ENCODE results near the gene FGD6. TPM values are rescaled to one million over a fixed set of nuclear protein-coding genes. Genes with fewer than 3 reads are reported as not detected.
A peak's percentile ranks its signal among the peaks of the same experiment; 100 is the strongest.

Gene FGD6
- total RNA-seq, 6 experiments from 2014 or later = 3.5 to 7.8 (median 5.1) TPM

DNA sequence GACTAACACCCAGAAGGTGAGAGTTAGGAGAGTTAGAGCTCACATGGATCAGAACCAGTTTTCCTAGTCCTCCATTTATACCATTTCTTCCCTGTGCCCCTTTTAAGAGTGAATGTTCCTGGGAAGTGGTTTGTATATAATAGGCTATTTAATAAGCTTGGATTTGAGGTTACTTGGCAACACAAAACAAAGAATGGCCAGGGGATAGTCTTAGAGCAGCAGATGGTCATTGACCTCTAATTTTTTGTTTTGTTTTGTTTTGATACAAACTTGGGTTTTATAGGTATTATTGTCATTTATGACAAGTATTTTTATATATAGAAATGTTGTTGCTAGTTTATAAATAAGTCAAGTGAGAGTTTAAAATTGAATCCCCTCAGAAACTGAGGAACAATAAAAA, 36.1 kb upstream of the FGD6 start:
- intact Hi-C loops (cut with DNase I) = no loop called here
- H3K27me3 ChIP-seq = no peaks in the 10 kb centered on the region
- DNase-seq (no peak), ATAC-seq (no peak)
- H3K9me3 ChIP-seq = no peaks in the 10 kb centered on the region
- no peak overlapping the region for H3K4me3 ChIP-seq
- peaks cover 0 to 4% (median 0%) of the 10 kb centered on the region in 4 donors for H3K4me1 ChIP-seq
- no peak for TF ChIP-seq CTCF (IDR thresholded peaks at IDR 0.05)
- no peak for TF ChIP-seq POLR2A (IDR thresholded peaks at IDR 0.05)
- no peak overlapping the region for H3K27ac ChIP-seq
- peaks cover 0 to 45% (median 3%) of the 10 kb centered on the region in 4 donors for H3K36me3 ChIP-seq

DNA sequence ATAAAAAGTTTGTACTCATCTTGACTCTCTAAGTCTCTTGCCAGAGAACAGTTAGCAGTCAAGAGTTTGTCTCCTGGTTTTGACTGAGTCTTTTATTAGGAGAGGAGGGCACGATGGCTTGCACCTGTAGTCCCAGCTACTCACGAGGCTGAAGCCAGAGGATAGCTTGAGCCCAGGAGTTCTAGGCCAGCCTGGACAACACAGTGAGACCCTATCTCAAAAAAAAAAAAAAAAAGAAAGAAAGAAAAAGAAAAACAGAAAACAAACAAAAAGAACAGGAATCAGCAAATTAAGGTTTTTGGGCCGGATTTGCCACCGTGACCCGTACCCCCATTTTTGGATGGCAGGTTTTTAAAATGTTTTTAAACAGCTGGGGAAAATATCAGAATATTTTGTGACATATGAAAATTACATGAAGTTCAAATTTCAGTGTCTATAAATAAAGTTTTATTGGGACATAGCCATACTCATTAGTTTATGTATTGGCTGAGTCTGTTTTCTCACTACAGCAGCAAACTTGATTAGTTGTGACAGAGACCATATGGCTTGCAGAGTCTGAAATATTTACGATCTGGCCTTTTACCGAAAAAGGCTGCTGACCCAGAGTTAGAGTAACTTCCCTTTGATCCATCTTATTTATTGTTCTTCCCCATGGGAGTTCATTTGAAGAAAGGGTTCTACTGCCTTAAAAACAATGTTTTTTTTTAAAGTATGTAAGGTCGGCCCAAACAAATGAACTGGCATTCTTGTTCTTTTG, 31.5 kb upstream of the FGD6 start:
- Histone ChIP-seq H3K4me3 (no peak overlapping the region), H3K4me1 (peaks cover 0 to 4% (median 0%) of the 10 kb centered on the region in 4 donors), H3K9me3 (no peaks in the 10 kb centered on the region), H3K36me3 (peaks cover 0 to 8% (median 3%) of the 10 kb centered on the region in 4 donors), H3K27ac (no peak overlapping the region), H3K27me3 (no peaks in the 10 kb centered on the region)
- DNase-seq (no peak), ATAC-seq (no peak)
- intact Hi-C loops (cut with DNase I) = no loop called here
- 88% methylated on average over 8 of the region's 8 CpGs for WGBS (ENCODE audit: insufficient coverage, low coverage, low lambda C conversion rate, missing lambda C conversion rate)
- TF ChIP-seq POLR2A (IDR thresholded peaks at IDR 0.05) = no peak

DNA sequence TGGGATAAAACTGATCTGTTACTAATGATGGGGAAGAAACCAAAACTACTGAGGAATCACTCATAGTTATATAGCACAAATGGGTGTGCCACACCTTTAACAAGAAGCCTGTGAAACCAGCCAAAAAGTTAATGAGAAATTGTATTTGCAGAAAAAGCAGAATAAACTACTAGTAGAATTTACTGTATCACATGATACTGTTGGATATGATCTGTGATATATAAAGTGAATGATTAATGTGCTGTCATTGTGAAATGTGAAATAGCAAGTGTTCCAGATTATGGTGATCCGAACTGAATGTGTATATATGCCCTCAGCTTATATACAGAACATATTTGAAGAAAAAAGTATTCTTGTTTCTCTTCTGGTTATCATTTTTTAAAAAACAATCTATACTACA, 30.8 kb upstream of the FGD6 start:
- Histone ChIP-seq H3K36me3 (peaks cover 0 to 8% (median 1%) of the 10 kb centered on the region in 4 donors), H3K4me1 (peaks cover 0 to 4% (median under 1%) of the 10 kb centered on the region in 4 donors), H3K27me3 (no peaks in the 10 kb centered on the region), H3K9me3 (no peaks in the 10 kb centered on the region), H3K4me3 (no peak overlapping the region), H3K27ac (no peak overlapping the region)
- ATAC-seq = no peak
- DNase-seq = no peak
- WGBS (ENCODE audit: insufficient coverage, low coverage, low lambda C conversion rate, missing lambda C conversion rate) = 50% methylated on average over 1 of the region's 1 CpG
- TF ChIP-seq POLR2A (IDR thresholded peaks at IDR 0.05) = no peak
- TF ChIP-seq CTCF (IDR thresholded peaks at IDR 0.05) = no peak
- intact Hi-C loops (cut with DNase I) = no loop called here

DNA sequence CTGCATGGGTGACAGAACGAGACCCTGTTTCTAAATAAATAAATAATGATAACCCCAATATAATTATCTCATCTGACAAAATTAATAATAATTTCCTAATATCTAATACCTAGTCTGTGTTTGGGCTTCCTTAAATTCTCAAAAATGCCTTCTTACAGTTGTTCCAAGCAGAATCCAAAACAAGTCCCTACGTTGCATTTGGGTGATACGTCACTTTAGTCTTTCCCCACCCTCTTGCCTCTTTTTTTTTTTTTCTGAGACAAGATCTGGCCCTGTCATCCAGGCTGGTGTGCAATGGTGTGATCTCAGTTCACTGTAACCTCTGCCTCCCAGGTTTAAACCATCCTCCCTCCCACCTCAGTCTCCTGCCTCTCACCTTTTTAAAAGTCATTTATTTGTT, 27.1 kb upstream of the FGD6 start:
- H3K36me3 ChIP-seq = no peaks in the 10 kb centered on the region
- intact Hi-C loops (cut with DNase I) = no loop called here
- H3K4me3 ChIP-seq = no peak overlapping the region
- TF ChIP-seq POLR2A (IDR thresholded peaks at IDR 0.05) (no peak), CTCF (IDR thresholded peaks at IDR 0.05) (no peak)
- ATAC-seq (no peak), DNase-seq (no peak)
- 94% methylated on average over 3 of the region's 3 CpGs for WGBS (ENCODE audit: insufficient coverage, low coverage, low lambda C conversion rate, missing lambda C conversion rate)
- H3K27ac ChIP-seq = no peak overlapping the region
- H3K9me3 ChIP-seq = no peaks in the 10 kb centered on the region
- H3K4me1 ChIP-seq = peaks cover 0 to 9% (median 2%) of the 10 kb centered on the region in 4 donors
- H3K27me3 ChIP-seq = no peaks in the 10 kb centered on the region

GRCh38 chr12:95243497-95244183, 26.4 kb upstream of the FGD6 start:
- Histone ChIP-seq H3K36me3 (no peaks in the 10 kb centered on the region), H3K27ac (no peak overlapping the region), H3K27me3 (no peaks in the 10 kb centered on the region), H3K4me1 (peaks cover 0 to 12% (median 2%) of the 10 kb centered on the region in 4 donors), H3K4me3 (no peak overlapping the region), H3K9me3 (no peaks in the 10 kb centered on the region)
- WGBS (ENCODE audit: insufficient coverage, low coverage, low lambda C conversion rate, missing lambda C conversion rate) = 69% methylated on average over 3 of the region's 4 CpGs
- DNase-seq = no peak
- intact Hi-C loops (cut with DNase I) = no loop called here
- peak in 1 of 4 donors; percentile 51 for ATAC-seq
- no peak for TF ChIP-seq POLR2A (IDR thresholded peaks at IDR 0.05)
- no peak for TF ChIP-seq CTCF (IDR thresholded peaks at IDR 0.05)

All from right lobe of liver (tissue), 6 donors.